A549 treated with AZD9567 at 1 μM for 4 hours (cell line): ENCODE data around the gene DYNLRB2. TPM values are rescaled to one million over a fixed set of nuclear protein-coding genes. Genes with fewer than 3 reads are reported as not detected.

ENCODE experiments used
- total RNA-seq: library from RNA; stranded (reverse); fragments of 200-300 nt; extraction: Qiagen RNA extraction; gene quantifications from 5 replicates; pipeline ENCODE4 v1.2.3, GENCODE V29; 2022; ENCODE audit not compliant: insufficient read depth

DYNLRB2 gene
- total RNA-seq = 0.21 to 0.36 TPM in 2 of 5 replicates, not detected in the others

GRCh38 chr16:80540516-80541305 is at the start of gene DYNLRB2:
Gene DYNLRB2 (plus strand): TSS chr16:80540993. CDS start chr16:80541077, 84 bp downstream.

